ENCODE measurements around the gene TMEM30B.

The TMEM30B gene

DNA sequence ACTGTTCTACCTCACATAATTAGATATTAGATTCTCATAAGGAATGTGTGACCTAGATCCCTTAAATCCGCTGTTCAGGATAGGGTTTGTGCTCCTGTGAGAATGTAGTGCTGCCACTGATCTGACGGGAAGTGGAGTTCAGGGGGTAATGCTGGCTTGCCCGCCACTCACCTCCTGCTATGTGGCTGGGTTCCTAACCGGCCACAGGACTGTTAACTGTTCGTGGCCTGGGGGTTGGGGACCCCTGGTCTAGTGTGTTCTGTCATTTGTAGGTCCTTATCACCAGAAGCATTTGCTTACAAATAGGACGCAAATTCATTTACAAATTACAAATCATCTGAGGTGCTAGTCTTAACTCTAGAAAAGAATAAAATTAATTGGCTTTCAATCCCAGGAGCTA lies 16.4 kb upstream of the TMEM30B start:
- DNase-seq: no peak

DNA sequence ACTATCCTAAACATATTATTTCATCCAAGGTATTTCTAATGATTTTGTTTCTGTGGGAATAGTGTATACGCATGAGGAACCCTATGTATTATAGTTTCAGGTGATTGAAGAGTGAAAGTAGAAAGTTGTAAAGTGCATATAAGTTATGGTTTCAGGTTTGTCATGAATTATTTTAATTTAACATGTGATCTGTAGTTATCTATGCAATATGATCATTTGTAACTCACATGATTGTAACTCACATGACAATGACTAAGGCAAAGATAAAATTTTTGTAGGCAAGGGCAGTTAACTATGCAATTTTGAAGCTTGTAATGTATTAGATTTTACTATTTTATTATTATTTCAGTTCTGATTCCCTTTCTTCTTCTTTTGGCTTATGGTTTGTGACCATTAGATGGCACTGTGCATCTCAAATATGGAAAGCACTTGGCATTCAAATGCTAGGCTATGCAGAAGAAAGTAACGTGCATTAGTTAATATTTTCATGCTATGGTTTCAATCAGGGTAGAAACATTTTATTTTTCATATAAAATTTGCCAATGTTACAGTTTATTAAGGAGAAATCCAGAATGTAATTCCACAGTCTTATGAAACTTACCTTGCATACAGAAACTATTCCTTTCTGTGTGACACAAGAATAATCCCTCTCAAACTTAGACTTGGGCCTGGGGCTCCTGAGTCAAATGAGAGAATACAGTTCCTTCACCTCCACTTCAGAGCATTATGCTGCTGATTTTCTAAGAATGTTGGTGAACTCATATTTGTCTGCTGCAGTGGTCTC lies 15.8 kb upstream of the TMEM30B start:
- DNase-seq: peak; percentile 58

- DNase-seq: no peak
Observed at GRCh38 chr14:61296151-61296550, 15.0 kb upstream of the TMEM30B start.

DNA sequence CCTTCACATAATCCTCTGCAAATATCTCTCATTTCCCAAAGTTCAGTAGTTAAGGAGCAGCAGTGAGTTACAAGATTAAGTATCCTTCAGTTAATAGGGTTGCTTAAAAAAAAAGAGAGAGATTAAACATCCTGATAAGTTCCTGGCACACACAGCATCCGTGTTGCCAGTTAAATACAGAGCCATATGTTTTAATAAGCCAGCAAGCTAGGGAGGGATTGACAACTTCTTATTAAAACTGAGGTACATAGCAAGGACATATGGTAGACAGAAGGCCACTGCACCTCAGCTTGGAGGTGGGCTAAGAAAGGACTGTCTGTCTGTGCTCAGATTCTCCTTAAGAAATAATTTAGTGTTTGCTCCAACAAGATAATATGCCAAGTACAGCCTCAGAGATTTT lies 9.6 kb upstream of the TMEM30B start:
- DNase-seq: no peak

- no peak for DNase-seq
Observed at GRCh38 chr14:61288720-61289119, 7.6 kb upstream of the TMEM30B start.

DNA sequence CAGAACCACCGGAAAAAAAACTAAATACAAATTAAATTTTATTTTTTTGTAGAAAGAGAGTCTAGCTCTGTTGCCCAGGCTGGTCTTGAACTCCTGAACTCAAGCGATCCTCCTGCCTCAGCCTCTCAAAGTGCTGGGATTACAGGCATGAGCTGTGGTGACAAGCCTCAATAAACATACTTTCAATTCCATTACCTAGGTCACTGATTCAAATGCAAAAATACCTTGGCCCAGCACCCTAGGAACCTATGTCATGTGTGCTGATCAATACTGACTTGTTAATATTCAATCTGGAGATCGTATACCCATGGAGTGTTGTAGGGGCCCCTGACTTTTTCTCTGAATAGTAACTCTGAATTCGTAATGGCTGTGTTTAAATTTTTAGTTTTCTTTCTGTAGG lies 7.1 kb upstream of the TMEM30B start:
- no peak for DNase-seq

- DNase-seq: no peak
Observed at GRCh38 chr14:61287196-61287595, 6.1 kb upstream of the TMEM30B start.

DNA sequence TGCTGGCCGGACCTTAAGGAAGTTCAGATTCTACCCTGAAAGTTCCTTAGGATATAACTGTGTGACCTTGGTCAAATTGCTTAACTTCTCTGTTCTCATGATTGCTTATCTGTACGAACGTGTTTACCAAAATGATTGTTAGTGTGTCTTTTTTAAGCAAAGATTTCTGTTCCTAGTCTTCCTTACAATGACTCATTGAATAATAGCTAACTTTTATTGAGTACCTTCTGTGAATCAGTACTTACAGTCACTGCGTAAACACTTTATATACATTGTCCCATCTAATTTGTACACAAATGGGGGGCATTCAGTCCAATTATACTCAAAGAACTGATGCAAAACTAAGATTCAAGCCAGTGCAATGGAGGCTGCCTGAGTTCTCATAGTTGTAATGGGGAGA lies 4.2 kb upstream of the TMEM30B start:
- DNase-seq: no peak

GRCh38 chr14:61284001-61284400 lies 2.9 kb upstream of the TMEM30B start:
- no peak for DNase-seq

DNA sequence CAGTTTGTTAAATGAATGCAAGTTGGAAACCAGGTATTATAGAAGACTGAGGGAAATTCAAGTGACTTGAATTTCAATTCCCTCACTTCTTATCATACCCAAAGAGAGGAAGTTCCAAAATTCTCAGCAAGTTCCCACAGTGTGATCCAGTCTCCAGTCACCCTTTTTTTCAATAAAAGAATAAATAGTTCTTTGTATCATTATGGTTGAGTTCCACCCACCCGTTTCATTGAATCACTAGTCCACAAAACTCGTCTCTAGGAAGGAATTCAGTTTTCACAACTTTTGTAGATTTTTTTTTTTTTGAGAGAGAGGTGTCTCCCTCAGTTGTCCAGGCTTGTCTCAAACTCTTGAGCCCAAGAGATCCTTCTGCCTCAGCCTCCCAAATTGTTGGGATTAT lies 1.6 kb upstream of the TMEM30B start:
- DNase-seq: no peak

DNA sequence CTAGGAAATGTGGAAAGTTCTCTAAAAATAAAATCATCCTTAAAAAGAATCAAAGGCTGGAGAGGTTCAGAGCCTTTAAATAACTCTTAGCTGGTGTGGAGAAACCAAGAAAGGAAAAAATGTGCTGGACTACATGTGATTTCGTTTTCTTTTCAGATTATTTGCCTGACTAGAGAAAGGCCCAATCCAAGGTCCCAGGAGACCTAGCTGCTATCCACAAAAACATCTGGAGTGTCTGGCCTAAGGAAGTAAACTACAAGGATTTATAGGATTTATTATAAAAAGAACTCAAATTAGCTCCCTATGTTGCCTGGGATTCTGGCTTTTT lies 774 bp upstream of the TMEM30B start:
- DNase-seq: no peak

- DNase-seq: peak; percentile 50
Observed at GRCh38 chr14:61280526-61281185, 482 bp downstream of the TMEM30B start.

DNA sequence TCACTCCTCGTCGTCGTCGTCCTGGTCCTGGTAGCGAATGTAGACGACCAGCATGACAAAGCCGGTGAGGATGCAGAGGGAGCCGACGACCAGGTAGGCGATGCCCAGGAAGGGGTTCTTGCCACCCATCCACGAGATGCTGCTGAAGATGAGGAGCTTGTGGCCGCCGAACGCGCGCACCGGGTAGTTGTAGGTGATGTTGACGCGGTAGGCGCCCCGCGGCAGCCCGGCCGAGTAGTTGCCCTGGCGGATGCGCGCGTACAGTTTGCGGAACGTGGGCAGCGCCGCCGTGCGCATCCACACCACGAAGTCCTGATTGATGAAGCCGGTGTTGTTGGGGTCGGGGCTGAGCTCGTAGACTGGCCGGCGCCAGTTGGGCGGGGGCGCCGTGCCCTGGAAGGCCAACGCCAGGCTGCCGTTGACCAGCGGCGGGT lies 1.0 kb downstream of the TMEM30B start:
- DNase-seq: no peak

- DNase-seq: no peak
Observed at GRCh38 chr14:61279082-61279481, 2.1 kb downstream of the TMEM30B start.

DNA sequence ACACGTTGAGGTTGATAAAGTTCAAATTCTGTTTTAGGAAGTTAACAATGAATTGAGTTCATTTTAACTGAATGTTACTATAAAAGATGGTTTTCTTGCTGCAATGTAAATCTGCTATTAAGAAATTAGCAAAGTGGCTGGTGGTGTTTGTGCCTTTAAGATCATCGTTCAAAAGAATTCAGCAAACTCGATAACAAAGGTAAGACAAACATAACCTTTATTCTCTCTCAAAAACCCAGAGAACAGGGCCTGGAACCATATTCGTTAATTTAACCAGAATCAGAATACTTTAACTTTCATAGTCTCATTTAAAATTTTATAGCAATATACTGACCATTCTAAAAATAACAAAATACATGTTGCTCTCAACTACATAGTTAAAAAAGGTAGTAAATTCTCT lies 3.4 kb downstream of the TMEM30B start:
- no peak for DNase-seq

GRCh38 chr14:61277232-61277631 lies 3.9 kb downstream of the TMEM30B start:
- DNase-seq: no peak

GRCh38 chr14:61271552-61271951 lies 9.6 kb downstream of the TMEM30B start:
- no peak for DNase-seq

DNA sequence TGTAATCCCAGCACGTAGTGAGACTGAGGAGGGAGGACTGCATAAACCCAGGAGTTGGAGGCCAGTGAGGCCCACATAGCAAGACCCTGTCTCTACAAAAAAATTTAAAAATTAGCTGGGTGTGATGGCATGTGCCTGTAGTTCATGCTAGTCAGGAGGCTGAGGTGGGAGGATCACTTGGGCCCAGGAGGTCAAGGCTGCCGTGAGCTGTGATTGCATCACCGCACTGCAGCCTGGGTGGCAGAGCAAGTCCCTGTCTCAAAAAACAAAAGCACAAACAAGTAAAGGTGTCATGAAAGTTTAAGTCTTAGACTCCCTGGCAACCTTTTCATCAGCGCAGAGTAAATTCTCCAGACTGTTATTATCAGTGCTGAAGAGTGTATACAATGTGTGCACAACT lies 10.4 kb downstream of the TMEM30B start:
- DNase-seq: no peak

DNA sequence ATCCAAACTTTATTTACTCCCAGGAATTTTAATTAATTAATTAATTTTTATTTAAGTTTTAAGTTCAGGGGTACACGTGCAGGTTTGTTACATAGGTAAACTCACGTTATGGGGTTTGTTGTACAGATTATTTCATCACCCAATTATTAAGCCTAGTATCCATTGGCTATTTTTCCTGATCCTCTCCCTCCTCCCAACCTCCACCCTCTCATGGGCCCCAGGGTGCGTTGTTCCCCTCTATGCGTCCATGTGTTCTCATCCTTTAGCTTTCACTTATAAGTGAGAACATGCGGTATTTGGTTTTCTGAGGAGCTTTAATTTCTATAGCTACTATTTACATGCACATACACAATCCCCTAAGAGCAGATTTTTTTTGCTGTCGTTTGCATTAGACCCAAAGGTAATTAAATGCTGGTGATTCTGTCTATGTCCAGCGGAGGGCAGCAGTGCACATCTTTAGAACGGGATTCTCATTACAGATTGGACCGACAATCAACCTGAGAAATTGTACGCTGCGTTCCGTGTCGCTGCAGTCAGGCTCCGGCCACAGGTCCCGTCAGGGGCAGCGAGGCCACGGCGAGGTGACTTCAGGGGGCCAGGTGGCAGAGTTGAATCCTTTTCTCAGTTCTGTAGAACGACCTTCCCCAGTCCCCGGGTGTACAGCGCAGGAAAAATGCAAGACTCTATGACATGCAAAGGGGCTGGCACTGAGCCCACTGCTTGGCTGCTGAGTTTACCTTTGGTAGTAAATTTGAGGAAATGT lies 11.6 kb downstream of the TMEM30B start:
- peak; percentile 71 for DNase-seq

DNA sequence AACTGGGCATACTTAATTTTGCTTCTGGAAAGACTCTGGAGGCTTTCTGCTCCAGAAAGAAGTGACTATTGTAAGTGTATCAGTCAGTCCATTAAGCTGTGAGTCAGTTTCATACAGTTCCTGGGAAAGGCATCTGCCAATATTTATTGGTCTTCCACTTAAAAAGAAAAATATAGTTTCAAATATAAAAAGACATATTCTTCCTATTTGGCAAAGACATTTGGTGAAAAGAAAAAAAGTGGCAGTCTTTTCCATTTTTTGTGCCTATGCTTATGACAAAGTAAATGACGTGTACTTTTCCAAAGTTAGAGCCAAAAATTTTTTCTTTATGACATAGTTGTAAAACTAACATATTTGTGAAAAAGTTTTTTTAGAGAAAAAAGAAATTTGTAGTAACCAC lies 12.3 kb downstream of the TMEM30B start:
- no peak for DNase-seq

- DNase-seq: no peak
Observed at GRCh38 chr14:61266891-61267740, 14.0 kb downstream of the TMEM30B start.

- DNase-seq: no peak
Observed at GRCh38 chr14:61266436-61266835, 14.7 kb downstream of the TMEM30B start.

- DNase-seq: no peak
Observed at GRCh38 chr14:61264651-61265050, 16.5 kb downstream of the TMEM30B start.

Data from inflammatory macrophage treated with lipopolysaccharide for 4 hours (primary cell).